Stimulated activated memory B cell treated with anti-CD40 and anti-IgM and Interleukin-4, amounts not matched to agents 10 μg/mL and 1 μg/mL and 100 μg/mL, for 72 hours (primary cell): ENCODE results near the gene FARP2.

ENCODE experiments used
- ATAC-seq: fragments of 150-1000 bp; cut with Tn5 transposase; 2 replicates; pipeline ENCODE4 v1.10.0; 2021
- H3K27ac Mint-ChIP-seq: one replicate; pipeline ENCODE4 v1.8.0; 2022; ENCODE audit warnings: mild to moderate bottlenecking, mixed read lengths
- H3K27me3 Mint-ChIP-seq: one replicate; pipeline ENCODE4 v1.8.0; 2022; ENCODE audit warnings: mixed read lengths
- H3K36me3 Mint-ChIP-seq: one replicate; pipeline ENCODE4 v1.8.0; 2022; ENCODE audit warnings: mixed read lengths
- H3K4me1 Mint-ChIP-seq: one replicate; pipeline ENCODE4 v1.8.0; 2022; ENCODE audit warnings: mixed read lengths
- H3K4me3 Mint-ChIP-seq: one replicate; pipeline ENCODE4 v1.8.0; 2022; ENCODE audit warnings: mild to moderate bottlenecking, moderate library complexity, mixed read lengths
- H3K9me3 Mint-ChIP-seq: one replicate; pipeline ENCODE4 v1.8.0; 2022; ENCODE audit warnings: mixed read lengths

The FARP2 gene

DNA sequence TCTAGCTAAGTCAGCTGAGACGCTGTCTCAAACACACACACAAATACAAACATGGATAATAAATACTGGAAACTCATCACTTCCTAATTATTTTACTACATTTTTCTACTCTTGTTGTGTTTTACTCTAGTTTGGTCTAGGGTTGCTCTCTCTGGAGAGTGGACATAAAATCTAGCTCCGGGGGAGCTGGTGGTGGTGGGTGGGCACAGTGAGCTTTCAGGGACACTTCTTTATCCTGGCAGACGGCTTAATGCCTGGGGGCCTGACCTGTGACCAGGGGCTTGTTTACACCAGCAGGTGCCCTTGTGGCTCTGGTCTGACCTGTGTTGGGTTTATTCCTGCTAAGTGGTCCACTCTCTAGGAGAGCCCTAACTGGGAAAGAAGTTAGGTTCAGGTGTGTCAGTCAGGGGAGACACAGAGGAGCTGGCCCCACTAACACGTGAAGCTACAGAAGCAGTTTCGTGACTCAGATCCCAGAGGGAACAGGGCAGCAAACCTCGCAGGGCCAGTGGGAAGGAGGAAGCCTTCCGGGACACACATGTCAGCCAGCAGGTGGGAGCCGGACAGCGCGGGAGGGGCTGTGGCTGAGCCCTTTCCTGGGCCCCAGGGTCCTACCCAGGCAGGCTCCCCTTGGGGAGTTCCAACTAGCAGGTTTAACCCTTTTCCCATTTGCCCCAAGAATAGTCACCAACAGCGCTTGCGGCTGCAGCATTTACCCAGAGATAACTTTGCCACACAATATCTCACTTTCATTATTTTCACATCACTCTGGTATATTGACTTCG is 180.0 kb downstream of the FARP2 start:
- no peak overlapping the region for H3K4me3 Mint-ChIP-seq
- H3K4me1 Mint-ChIP-seq = peaks cover 8% of the 10 kb centered on the region
- no peaks in the 10 kb centered on the region for H3K36me3 Mint-ChIP-seq
- no peak for ATAC-seq
- H3K9me3 Mint-ChIP-seq = no peaks in the 10 kb centered on the region
- no peak overlapping the region for H3K27ac Mint-ChIP-seq
- peaks cover 49% of the 10 kb centered on the region for H3K27me3 Mint-ChIP-seq

DNA sequence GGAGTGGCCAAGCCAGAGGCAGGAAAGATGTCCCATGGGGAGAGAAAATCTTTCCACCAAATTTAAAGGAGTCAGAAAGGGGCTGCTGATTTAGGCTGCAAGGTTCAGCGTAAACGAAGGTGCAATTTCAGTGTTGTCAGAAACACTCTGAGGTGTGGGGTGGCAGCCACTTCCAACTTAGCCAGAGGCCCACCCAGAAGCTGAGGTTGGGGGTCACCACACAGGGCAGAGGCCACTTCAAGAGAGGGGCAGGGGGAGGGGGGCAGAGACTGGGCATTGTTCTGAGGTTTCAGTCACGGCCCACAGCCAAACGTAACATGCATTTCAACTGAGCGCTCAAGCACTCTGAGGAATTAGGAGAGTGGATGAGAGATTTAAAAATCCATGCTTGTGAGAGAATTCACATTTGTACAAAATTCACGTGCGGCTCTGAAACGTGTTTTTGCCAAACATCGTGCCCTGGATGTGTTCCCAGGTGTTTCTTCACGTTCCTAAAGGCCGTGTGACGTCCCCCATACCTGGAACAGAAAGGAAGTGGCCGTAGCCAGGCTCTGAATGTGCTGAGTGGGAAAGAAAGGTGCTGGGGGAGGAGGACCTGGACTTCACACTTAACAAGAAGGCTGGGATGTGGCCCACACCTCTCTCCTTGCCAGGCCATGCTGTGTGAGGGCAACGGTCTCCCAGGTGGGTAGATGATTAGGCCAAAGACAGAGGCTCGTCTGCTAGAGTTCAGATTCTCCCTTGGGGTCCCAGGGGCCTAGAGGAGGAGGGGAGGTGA is 182.9 kb downstream of the FARP2 start:
- Mint-ChIP-seq H3K4me1 (peaks cover 8% of the 10 kb centered on the region), H3K27me3 (peaks cover 46% of the 10 kb centered on the region), H3K9me3 (no peaks in the 10 kb centered on the region), H3K27ac (no peak overlapping the region), H3K4me3 (no peak overlapping the region), H3K36me3 (no peaks in the 10 kb centered on the region)
- ATAC-seq = no peak

DNA sequence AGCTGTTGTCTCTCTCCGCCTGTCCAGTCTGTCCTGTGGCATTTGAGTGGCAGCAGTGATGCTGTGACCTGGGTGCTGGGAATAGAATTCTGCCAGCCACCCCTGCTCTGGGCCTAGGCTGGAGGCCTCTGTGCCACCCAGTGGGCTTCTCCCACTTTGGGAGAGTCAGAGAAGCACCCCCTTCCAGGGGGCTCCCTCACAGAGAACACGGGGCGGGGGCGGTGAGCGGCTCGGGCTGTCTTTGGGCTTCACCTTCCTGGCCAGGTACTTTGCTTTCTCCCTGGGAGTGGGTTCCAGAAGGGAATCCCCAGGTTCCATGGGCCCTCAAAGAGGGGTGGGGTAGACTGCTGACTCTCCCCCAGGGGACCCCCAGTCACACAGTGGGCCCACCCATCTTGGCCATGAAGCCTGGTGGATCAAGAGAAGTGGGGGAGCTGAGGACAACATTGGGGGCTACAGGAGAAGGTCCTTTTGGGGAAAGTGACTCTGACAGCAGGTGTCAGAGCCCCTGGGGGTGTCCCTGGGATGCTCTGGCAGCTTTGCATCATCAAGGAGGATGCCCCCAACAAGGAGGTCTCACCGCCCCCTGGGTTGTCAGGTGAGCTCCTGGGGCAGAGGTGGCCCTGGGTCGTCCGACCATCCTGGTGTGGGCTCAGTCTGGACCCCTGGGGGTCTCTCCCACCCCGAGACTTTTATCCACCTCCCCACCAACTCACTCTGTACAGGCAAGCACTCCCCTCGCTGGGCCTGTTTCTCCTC is 183.7 kb downstream of the FARP2 start:
- H3K4me3 Mint-ChIP-seq = no peak overlapping the region
- H3K9me3 Mint-ChIP-seq = no peaks in the 10 kb centered on the region
- no peak for ATAC-seq
- no peaks in the 10 kb centered on the region for H3K36me3 Mint-ChIP-seq
- H3K4me1 Mint-ChIP-seq = peaks cover 8% of the 10 kb centered on the region
- no peak overlapping the region for H3K27ac Mint-ChIP-seq
- H3K27me3 Mint-ChIP-seq = peaks cover 38% of the 10 kb centered on the region

DNA sequence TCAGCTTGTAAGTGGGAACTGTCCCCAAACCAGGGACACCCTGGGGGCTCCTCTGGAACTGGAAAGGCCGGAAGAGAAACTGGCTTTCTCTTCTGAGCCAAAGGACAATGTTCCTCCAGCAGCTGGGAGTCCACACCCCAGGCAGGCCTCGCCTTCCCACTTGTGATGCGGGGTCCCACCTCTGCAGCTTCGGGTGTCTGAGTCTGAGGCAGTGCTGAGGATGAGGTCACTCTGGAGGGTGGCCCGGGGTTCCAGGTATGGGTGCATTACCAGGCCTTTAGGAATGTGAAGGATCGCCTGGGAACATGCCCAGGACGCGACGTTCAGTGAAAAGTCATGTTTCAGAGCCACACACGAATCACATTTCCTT is 184.3 kb downstream of the FARP2 start:
- Mint-ChIP-seq H3K9me3 (no peaks in the 10 kb centered on the region), H3K4me3 (peak overlapping the region; percentile 70), H3K27ac (no peak overlapping the region), H3K4me1 (peaks cover 8% of the 10 kb centered on the region), H3K27me3 (peaks cover 32% of the 10 kb centered on the region), H3K36me3 (no peaks in the 10 kb centered on the region)
- no peak for ATAC-seq

DNA sequence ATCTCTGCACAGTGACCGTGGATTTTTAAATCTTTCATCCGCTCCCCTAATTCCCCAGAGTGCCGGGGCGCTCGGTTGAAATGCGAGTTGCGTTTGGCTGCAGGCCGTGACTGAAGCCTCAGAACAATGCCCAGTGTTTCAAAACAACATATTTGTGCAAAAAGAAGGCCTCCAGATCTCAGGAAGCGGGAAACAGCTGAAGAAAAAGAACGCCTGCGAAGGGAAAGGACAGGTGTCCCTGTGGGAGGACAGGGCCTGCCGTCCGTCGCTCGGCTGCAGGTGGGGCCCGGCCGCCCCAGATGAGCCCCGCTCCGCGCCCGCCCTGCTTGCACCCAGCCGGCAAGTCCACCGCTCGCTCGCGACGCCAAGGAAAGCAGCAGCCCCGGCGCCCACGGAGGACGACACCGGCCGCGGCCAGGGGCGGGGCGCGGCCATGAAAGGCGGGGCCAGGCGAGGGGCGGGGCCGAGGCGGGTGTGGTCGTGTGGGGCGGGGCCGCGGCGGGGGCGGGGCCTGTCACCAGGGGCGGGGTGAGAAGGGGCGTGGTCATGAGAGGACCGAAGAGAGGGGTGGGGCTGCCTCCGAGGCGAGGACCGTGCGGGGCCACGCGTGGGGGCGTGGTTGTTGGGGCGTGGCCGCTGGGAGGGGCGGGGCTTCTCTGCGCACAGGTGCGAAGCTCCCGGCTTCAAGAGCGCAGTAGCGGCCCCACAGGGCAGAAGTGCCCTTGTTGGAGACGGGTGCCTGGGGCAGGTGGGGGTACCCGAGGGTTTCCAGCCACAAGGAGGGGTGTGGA is 184.9 kb downstream of the FARP2 start:
- peak; percentile 72 for ATAC-seq
- no peak overlapping the region for H3K27ac Mint-ChIP-seq
- H3K4me3 Mint-ChIP-seq = peak overlapping the region; percentile 70
- peaks cover 32% of the 10 kb centered on the region for H3K27me3 Mint-ChIP-seq
- H3K4me1 Mint-ChIP-seq = peaks cover 8% of the 10 kb centered on the region
- no peaks in the 10 kb centered on the region for H3K9me3 Mint-ChIP-seq
- H3K36me3 Mint-ChIP-seq = no peaks in the 10 kb centered on the region

DNA sequence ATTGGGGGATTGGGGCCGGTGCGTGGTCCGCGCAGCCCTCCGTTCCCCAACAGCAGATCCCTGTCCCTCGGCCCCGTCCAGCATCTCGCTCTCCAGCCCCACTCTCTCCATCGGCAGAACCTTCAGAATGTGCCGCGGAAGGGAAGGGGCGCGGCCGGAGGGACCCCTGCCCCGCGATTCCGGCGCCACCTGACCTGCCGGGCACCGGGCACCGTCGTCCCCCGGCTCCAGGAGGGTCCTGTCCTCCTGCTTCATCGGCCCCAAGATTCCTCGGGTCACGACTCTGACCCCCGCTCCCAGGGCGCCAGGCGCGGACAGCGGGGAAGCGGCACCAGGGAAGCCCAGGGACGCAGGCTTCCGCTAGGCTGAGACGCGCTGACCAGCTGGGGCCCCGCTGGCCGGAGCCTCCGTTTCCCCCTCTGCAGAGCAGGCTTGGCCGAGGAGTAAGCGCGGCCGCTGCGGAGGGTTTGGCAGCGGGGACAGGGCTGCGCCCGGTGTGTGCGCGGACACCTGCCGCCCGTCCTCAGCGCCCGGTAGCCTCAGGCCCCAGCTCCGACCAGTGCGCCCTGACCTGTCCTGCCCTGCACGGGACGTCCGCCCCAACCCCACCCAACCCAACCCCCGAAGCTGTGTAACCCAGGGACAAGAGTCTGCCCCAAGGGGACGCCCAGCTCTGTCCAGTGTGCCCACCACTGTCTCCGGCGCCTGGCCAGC is 185.6 kb downstream of the FARP2 start:
- ATAC-seq = no peak
- no peak overlapping the region for H3K27ac Mint-ChIP-seq
- H3K4me1 Mint-ChIP-seq = peaks cover 8% of the 10 kb centered on the region
- H3K36me3 Mint-ChIP-seq = no peaks in the 10 kb centered on the region
- H3K27me3 Mint-ChIP-seq = peaks cover 32% of the 10 kb centered on the region
- H3K9me3 Mint-ChIP-seq = no peaks in the 10 kb centered on the region
- no peak overlapping the region for H3K4me3 Mint-ChIP-seq

DNA sequence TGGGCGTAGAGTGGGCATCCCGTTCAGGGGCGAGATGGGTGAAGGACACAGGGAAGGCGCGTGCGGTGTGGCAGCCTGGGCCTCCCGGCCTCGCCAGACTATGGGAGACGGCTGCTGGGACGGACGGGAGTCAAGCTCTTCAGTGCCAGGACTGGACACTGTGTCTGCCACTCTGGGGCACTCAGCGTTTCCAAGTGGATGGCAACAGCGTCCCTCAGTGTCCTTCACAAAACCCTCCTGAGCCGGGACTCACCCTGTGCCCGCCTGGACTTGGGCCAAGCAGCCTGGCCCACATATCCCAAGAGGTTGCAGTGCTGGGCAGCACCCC is 186.2 kb downstream of the FARP2 start:
- peaks cover 8% of the 10 kb centered on the region for H3K4me1 Mint-ChIP-seq
- no peak overlapping the region for H3K4me3 Mint-ChIP-seq
- ATAC-seq = no peak
- no peaks in the 10 kb centered on the region for H3K36me3 Mint-ChIP-seq
- no peaks in the 10 kb centered on the region for H3K9me3 Mint-ChIP-seq
- H3K27ac Mint-ChIP-seq = no peak overlapping the region
- H3K27me3 Mint-ChIP-seq = peaks cover 32% of the 10 kb centered on the region
